ENCODE data around the gene GDF2. TPM values are rescaled to one million over a fixed set of nuclear protein-coding genes. Genes with fewer than 3 reads are reported as not detected.

Gene GDF2
- total and polyA plus RNA-seq, 2 experiments from 2014 or later, result 0.39 TPM; not detected in 1

DNA sequence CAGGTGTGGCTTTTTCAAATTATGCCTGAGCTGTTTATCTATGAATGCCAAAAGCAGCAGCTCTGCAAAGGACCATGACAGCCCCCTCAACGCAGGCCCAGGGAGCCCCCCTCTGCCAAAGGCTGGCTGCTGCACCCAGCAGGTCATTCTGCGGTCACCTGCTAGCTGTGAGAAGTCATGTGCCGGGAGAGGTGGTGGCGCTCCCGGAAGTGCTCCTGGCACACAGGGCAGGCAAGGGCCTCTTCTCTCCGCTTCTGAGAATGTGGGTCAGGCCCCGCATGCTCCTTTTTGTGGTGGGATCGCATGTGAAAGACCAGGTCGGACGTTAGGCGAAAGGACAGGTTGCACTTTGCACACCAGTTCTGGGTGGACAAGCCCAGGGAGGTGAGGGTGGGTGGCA is 45.4 kb downstream of the GDF2 start:
- no peaks in the 10 kb centered on the region for H3K36me3 ChIP-seq (replicated peaks; ENCODE audit: insufficient read depth, low read depth)
- no peak overlapping the region for H3K27ac ChIP-seq
- TF ChIP-seq EZH2phosphoT487 (IDR thresholded peaks at IDR 0.05; ENCODE audit: low read depth, severe bottlenecking, unreplicated experiment) (no peak), EZH2 (IDR thresholded peaks at IDR 0.05; ENCODE audit: borderline replicate concordance) (no peak), CTCF (IDR thresholded peaks at IDR 0.05; ENCODE audit: poor library complexity) (no peak)
- no peak overlapping the region for H3K4me3 ChIP-seq
- no peaks in the 10 kb centered on the region for H4K20me1 ChIP-seq (ENCODE audit: insufficient read depth, poor library complexity, severe bottlenecking)
- H2AFZ ChIP-seq, result no peak overlapping the region
- no peaks in the 10 kb centered on the region for H3K79me2 ChIP-seq
- no peaks in the 10 kb centered on the region for H3K4me1 ChIP-seq (ENCODE audit: insufficient read depth)
- 89% methylated on average over 11 of the region's 11 CpGs for WGBS (ENCODE audit: low lambda C conversion rate, missing lambda C conversion rate)
- no peaks in the 10 kb centered on the region for H3K27me3 ChIP-seq
- DNase-seq (ENCODE audit: low spot score), result no peak
- no peak overlapping the region for H3K4me2 ChIP-seq
- no peaks in the 10 kb centered on the region for H3K9me3 ChIP-seq (ENCODE audit: low read depth)
- H3K9me2 ChIP-seq (replicated peaks; ENCODE audit: insufficient read depth), result no peaks in the 10 kb centered on the region

- DNase-seq (ENCODE audit: low spot score), result no peak
- no peak overlapping the region for H3K4me3 ChIP-seq
- no peak overlapping the region for H2AFZ ChIP-seq
- no peaks in the 10 kb centered on the region for H3K79me2 ChIP-seq
- H3K36me3 ChIP-seq (replicated peaks; ENCODE audit: insufficient read depth, low read depth), result no peaks in the 10 kb centered on the region
- no peaks in the 10 kb centered on the region for H3K9me3 ChIP-seq (ENCODE audit: low read depth)
- no peaks in the 10 kb centered on the region for H3K9me2 ChIP-seq (replicated peaks; ENCODE audit: insufficient read depth)
- no peaks in the 10 kb centered on the region for H3K27me3 ChIP-seq
- TF ChIP-seq EZH2 (IDR thresholded peaks at IDR 0.05; ENCODE audit: borderline replicate concordance) (no peak), EZH2phosphoT487 (IDR thresholded peaks at IDR 0.05; ENCODE audit: low read depth, severe bottlenecking, unreplicated experiment) (no peak), CTCF (IDR thresholded peaks at IDR 0.05; ENCODE audit: poor library complexity) (no peak)
- no peaks in the 10 kb centered on the region for H3K4me1 ChIP-seq (ENCODE audit: insufficient read depth)
- WGBS (ENCODE audit: low lambda C conversion rate, missing lambda C conversion rate), result 95% methylated on average over 19 of the region's 24 CpGs
- no peak overlapping the region for H3K27ac ChIP-seq
- no peak overlapping the region for H3K4me2 ChIP-seq
- no peaks in the 10 kb centered on the region for H4K20me1 ChIP-seq (ENCODE audit: insufficient read depth, poor library complexity, severe bottlenecking)
Observed at GRCh38 chr10:47368431-47369180, 46.4 kb downstream of the GDF2 start.

DNA sequence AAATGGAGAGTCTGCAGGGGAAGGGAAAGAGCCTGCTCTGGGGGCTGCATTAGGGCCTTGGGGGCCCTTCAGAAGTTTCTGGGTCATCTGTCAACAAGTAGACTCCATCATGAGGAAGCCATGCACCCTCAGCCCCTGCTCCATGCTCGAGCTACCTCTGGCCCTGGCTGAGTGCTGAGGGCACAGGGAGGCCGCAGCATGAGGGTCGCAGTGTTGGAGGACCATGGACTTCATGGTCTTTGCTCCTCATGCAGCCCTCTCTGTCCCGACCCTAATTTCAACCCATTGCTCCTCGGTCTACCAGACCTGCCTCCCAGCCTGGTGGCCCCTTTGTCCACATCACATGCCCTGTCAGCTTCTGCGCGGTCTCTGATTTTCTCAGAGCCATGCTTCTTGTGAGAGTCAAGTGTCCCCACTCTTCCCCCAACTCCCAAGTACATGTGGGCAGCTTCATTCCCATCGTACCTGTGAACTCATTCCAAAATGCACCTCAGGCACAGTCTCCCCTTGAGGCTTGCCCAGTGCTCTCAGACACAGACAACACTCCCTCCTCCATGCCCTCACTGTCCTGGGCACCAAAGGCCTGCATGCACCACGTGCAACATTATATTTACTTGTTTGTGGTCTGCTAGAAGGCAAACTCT is 47.1 kb downstream of the GDF2 start:
- WGBS (ENCODE audit: low lambda C conversion rate, missing lambda C conversion rate), result 93% methylated on average over 9 of the region's 9 CpGs
- no peak overlapping the region for H2AFZ ChIP-seq

More for the DNA sequence above, 47.1 kb downstream of the GDF2 start:
- Histone ChIP-seq H3K4me2 (no peak overlapping the region), H4K20me1 (ENCODE audit: insufficient read depth, poor library complexity, severe bottlenecking) (no peaks in the 10 kb centered on the region), H3K27ac (no peak overlapping the region), H3K4me3 (no peak overlapping the region), H3K27me3 (no peaks in the 10 kb centered on the region), H3K9me2 (replicated peaks; ENCODE audit: insufficient read depth) (no peaks in the 10 kb centered on the region), H3K36me3 (replicated peaks; ENCODE audit: insufficient read depth, low read depth) (no peaks in the 10 kb centered on the region), H3K79me2 (no peaks in the 10 kb centered on the region), H3K9me3 (ENCODE audit: low read depth) (no peaks in the 10 kb centered on the region), H3K4me1 (ENCODE audit: insufficient read depth) (no peaks in the 10 kb centered on the region)
- no peak for DNase-seq (ENCODE audit: low spot score)
- TF ChIP-seq CTCF (IDR thresholded peaks at IDR 0.05; ENCODE audit: poor library complexity), result no peak
- no peak for TF ChIP-seq EZH2phosphoT487 (IDR thresholded peaks at IDR 0.05; ENCODE audit: low read depth, severe bottlenecking, unreplicated experiment)
- no peak for TF ChIP-seq EZH2 (IDR thresholded peaks at IDR 0.05; ENCODE audit: borderline replicate concordance)
